Spleen (tissue), 11 donors: Measurements from ENCODE around the gene C1orf226. TPM values are rescaled to one million over a fixed set of nuclear protein-coding genes. Genes with fewer than 3 reads are reported as not detected.
A peak's percentile ranks its signal among the peaks of the same experiment; 100 is the strongest.
"Not testable (repeated sequence)": the region's sequence is repeated elsewhere in the genome, so short reads cannot be mapped to it uniquely, and the experiment has no call there.

Experiments
- DNase-seq: peaks from one replicate; pipeline ENCODE4 v3.0.0-alpha.2; 2020
- H3K27ac ChIP-seq, 8 donors: fragments of 200-600 bp; sonication (generic) in 7 of 8; 1 replicate in 4 of 8; 2 replicates in 4 of 8; pipeline versions ENCODE4 v1.5.0 to v1.8.0; 2016 to 2021; ENCODE audit warnings: inconsistent platforms in 4 of 8, mild to moderate bottlenecking in 4 of 8, moderate library complexity in 1 of 8
- H3K27me3 ChIP-seq, 7 donors: fragments of 200-600 bp; sonication (generic) in 6 of 7; replicated peaks in 1 of 7; 1 replicate in 4 of 7; 2 replicates in 3 of 7; pipeline versions ENCODE4 v1.5.0 to v1.8.0; 2016 to 2021; ENCODE audit warnings: inconsistent platforms in 3 of 7, mild to moderate bottlenecking in 1 of 7
- H3K36me3 ChIP-seq, 6 donors: fragments of 200-600 bp; sonication (generic) in 5 of 6; 1 replicate in 4 of 6; 2 replicates in 2 of 6; pipeline versions ENCODE4 v1.5.0 to v1.8.0; 2016 to 2021; ENCODE audit warnings: inconsistent platforms in 2 of 6
- H3K4me1 ChIP-seq, 6 donors: fragments of 200-600 bp; sonication (generic) in 5 of 6; 1 replicate in 3 of 6; 2 replicates in 3 of 6; pipeline versions ENCODE4 v1.5.0 to v1.8.0; 2016 to 2021; ENCODE audit warnings: inconsistent platforms in 3 of 6
- H3K4me3 ChIP-seq, 8 donors: fragments of 200-600 bp; sonication (generic) in 7 of 8; 1 replicate in 4 of 8; 2 replicates in 4 of 8; pipeline versions ENCODE4 v1.5.0 to v1.8.0; 2016 to 2021; ENCODE audit warnings: inconsistent platforms in 4 of 8, mild to moderate bottlenecking in 4 of 8, moderate library complexity in 2 of 8
- H3K9me3 ChIP-seq, 8 donors: fragments of 200-600 bp; sonication (generic) in 7 of 8; 1 replicate in 4 of 8; 2 replicates in 4 of 8; pipeline versions ENCODE4 v1.5.0 to v1.8.0; 2016 to 2021; ENCODE audit warnings: inconsistent platforms in 4 of 8
- POLR2A ChIP-seq, 3 donors: fragments of 450-650 bp; IDR thresholded peaks; one replicate each; pipeline ENCODE4 v1.5.1; 2017; ENCODE audit warnings: antibody characterized with exemption in 3 of 3, mild to moderate bottlenecking in 1 of 3
- POLR2AphosphoS5 ChIP-seq, 3 donors: sonication (generic); formaldehyde crosslinking; IDR thresholded peaks; one replicate each; pipeline ENCODE4 v1.5.1; 2017; ENCODE audit warnings: antibody characterized with exemption in 3 of 3
- WGBS, 5 donors: extraction: QIAGEN DNeasy Blood & Tissue Kit in 3 of 5; methylation state at CpG; one replicate each; pipeline versions ENCODE4 v1.1.5 to v1.1.7; 2013 to 2018; 5-methylcytosine and 5-hydroxymethylcytosine counted together
- intact Hi-C: fragments of 100-400 bp; cut with DNase I; formaldehyde crosslinking; loops from one replicate; pipeline ENCODE4 v1.15.0; 2023; ENCODE audit warnings: low total_unique reads
- polyA plus RNA-seq, 3 donors: library from polyadenylated mRNA; stranded (reverse); fragments of 200-250 nt; gene quantifications; one replicate each; pipeline ENCODE4 v1.2.1, GENCODE V29; 2013
- total RNA-seq, 7 donors: library from RNA; depleted of rRNA in 3 of 7; stranded (reverse); fragments of >200 nt in 3 of 7; fragmentation: NEBNext Ultra II Directional in 4 of 7; extraction: Animal tissue kit (Norgen Biotek cat#: 25700) in 4 of 7; gene quantifications; one replicate each; pipeline versions ENCODE4 v1.1.0 to v1.2.1, GENCODE V29; 2016 to 2021
- TF ChIP-seq, protein P1 (sequence below), 11 experiments: fragments of 200-600 bp in 7 of 11; fragments of 450-650 bp in 4 of 11; sonication (generic) in 4 of 11; IDR thresholded peaks in 8 of 11; conservative IDR thresholded peaks in 3 of 11; 1 replicate in 7 of 11; 2 replicates in 4 of 11; pipeline versions ENCODE4 v1.4.0 to v1.8.0; 2016 to 2021; ENCODE audit warnings: antibody characterized with exemption in 11 of 11, inconsistent platforms in 4 of 11, mild to moderate bottlenecking in 1 of 11
- donor health status: healthy with polysubstance abuse.
- donor health status: DM: no; HTN: no; CAD: no; lungs with moderate emphysema.
- donor health status: DM: no; HTN: no; CAD: no.
- donor health status: Bipolar disorder and iron deficiency.
- donor health status: healthy.
- donor health status: DM: no; HTN: no; CAD: no.
- donor health status: DM: yes; HTN: yes; CAD: no.

C1orf226 gene
- total and polyA plus RNA-seq, 10 donors = 0.09 to 2.4 (median 1.0) TPM

DNA sequence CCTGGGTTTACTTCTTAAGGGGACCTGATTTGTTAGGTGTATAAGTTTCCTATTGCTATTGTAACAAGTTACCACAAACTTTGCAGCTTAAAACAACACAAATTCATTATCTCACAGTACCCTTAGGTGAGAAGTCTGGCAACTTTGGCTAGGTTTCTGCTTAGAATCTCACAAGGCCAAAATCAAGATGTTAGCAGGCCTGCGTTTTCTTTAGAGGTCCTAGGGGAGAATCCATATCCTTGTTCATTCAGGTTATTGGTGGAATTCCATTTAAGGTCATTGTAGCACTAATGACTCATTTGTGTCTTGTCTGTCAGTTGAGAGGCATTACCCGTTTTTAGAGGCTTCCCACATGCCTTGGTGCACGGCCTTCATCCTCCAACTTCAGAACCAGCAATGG, 38.6 kb downstream of the C1orf226 start:
- H3K27ac ChIP-seq = no peak overlapping the region
- peaks cover 0 to 26% (median 4%) of the 10 kb centered on the region in 6 donors for H3K4me1 ChIP-seq
- intact Hi-C loops = no loop called here
- WGBS, 5 donors = 81 to 92% (median 84%) methylated on average over 3 of the region's 3 CpGs
- TF ChIP-seq, protein P1, sequence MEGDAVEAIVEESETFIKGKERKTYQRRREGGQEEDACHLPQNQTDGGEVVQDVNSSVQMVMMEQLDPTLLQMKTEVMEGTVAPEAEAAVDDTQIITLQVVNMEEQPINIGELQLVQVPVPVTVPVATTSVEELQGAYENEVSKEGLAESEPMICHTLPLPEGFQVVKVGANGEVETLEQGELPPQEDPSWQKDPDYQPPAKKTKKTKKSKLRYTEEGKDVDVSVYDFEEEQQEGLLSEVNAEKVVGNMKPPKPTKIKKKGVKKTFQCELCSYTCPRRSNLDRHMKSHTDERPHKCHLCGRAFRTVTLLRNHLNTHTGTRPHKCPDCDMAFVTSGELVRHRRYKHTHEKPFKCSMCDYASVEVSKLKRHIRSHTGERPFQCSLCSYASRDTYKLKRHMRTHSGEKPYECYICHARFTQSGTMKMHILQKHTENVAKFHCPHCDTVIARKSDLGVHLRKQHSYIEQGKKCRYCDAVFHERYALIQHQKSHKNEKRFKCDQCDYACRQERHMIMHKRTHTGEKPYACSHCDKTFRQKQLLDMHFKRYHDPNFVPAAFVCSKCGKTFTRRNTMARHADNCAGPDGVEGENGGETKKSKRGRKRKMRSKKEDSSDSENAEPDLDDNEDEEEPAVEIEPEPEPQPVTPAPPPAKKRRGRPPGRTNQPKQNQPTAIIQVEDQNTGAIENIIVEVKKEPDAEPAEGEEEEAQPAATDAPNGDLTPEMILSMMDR (IDR thresholded peaks at IDR 0.05 in 8 of 11, conservative IDR thresholded peaks at IDR 0.05 in 3 of 11) = no peak
- no peak for TF ChIP-seq POLR2A (IDR thresholded peaks at IDR 0.05)
- no peak for TF ChIP-seq POLR2AphosphoS5 (IDR thresholded peaks at IDR 0.05)
- H3K27me3 ChIP-seq = no peaks in the 10 kb centered on the region
- H3K4me3 ChIP-seq = no peak overlapping the region
- no peaks in the 10 kb centered on the region for H3K36me3 ChIP-seq
- H3K9me3 ChIP-seq = no peaks in the 10 kb centered on the region
- no peak for DNase-seq

DNA sequence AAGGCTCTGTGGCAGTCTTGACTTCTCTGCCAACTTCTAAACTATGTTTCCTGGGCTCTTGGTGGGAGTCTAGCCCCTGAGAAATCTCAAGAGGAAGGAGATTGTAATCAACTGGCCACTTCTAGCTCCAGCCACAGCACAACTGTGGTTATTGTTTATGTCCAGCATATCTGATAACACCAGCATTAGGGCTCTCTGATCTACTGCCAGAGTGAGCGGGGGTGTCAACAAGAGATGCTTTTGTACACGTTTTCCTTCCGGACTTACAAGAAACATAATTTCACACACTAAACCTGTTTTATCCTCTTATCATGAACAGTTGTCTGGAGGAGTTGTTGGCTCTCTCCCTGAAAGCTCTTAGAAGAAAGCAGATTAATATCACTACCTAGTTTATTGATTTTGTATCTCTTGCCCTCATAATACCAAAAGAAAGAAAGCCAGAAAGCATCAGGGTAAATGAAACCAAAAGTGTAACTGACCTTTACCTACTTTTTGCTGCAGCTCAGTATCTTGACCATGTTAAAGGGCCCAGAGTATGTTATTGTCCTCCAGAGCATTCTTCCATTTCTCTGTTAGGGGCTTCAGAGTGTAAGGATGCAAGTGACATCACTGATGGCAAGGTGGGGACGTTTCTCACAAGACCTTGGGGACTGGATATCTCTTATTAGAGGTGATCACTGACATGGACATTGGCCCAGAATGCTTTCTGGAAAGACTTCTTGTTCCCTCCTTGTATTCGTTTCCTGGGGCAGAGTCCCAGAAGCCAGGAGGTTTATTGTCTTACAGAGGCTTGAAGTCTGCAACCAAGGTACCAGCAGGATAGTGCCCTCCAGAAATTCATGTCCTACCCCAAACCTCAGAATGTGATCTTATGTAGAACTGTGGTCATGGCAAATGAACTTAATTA, 40.0 kb downstream of the C1orf226 start:
- intact Hi-C loops = no loop called here
- TF ChIP-seq POLR2AphosphoS5 (IDR thresholded peaks at IDR 0.05) (no peak), POLR2A (IDR thresholded peaks at IDR 0.05) (no peak)
- TF ChIP-seq, protein P1 (IDR thresholded peaks at IDR 0.05 in 8 of 11, conservative IDR thresholded peaks at IDR 0.05 in 3 of 11) = no peak
- no peaks in the 10 kb centered on the region for H3K36me3 ChIP-seq
- peak overlapping the region in 3 of 8 donors; percentile 1 to 56 (median 25) for H3K27ac ChIP-seq
- no peaks in the 10 kb centered on the region for H3K9me3 ChIP-seq
- H3K4me1 ChIP-seq = peaks cover 0 to 26% (median 4%) of the 10 kb centered on the region in 6 donors
- H3K27me3 ChIP-seq = no peaks in the 10 kb centered on the region
- DNase-seq = no peak
- WGBS, 5 donors = 42 to 64% (median 63%) methylated on average over 5 of the region's 5 CpGs
- no peak overlapping the region for H3K4me3 ChIP-seq

DNA sequence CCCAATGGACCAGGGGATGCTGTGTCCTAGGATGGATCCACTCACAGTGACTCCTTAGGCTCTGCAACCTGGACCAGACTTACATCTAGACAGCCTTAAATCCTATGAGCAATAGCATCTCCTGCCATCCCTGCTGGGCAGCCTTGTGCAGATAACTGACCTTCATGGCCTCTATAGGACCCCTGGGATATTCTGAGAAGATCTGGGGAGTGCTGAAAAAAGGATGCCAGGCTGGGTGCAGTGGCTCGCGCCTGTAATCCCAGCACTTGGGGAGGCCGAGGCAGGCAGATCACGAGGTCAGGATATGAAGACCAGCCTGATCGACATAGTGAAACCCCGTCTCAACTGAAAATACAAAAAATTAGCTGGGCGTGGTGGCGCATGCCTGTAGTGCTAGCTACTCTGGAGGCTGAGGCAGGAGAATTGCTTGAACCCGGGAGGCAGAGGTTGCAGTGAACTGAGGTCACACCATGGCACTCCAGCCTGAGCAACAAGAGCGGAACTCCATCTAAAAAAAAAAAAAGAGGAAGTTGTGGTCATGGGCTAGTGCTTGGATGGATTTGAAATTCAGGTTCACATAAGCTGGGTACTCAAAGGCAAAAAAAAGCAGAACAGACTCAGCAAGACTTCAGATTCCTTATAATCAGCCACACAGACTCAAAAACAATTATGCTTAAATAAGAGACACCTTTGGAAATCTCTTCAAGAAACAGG, 41.3 kb downstream of the C1orf226 start:
- intact Hi-C loops = no loop called here
- TF ChIP-seq POLR2A (IDR thresholded peaks at IDR 0.05) (no peak), POLR2AphosphoS5 (IDR thresholded peaks at IDR 0.05) (no peak)
- TF ChIP-seq, protein P1 (IDR thresholded peaks at IDR 0.05 in 8 of 11, conservative IDR thresholded peaks at IDR 0.05 in 3 of 11) = no peak
- no peaks in the 10 kb centered on the region for H3K36me3 ChIP-seq
- H3K9me3 ChIP-seq = no peaks in the 10 kb centered on the region
- H3K4me3 ChIP-seq = no peak overlapping the region
- no peaks in the 10 kb centered on the region for H3K27me3 ChIP-seq
- H3K27ac ChIP-seq = peak overlapping the region in 2 of 8 donors; percentile 32 to 56
- H3K4me1 ChIP-seq = peaks cover 0 to 26% (median 4%) of the 10 kb centered on the region in 6 donors
- WGBS, 5 donors = 66 to 73% (median 69%) methylated on average over 10 of the region's 10 CpGs
- DNase-seq = no peak

DNA sequence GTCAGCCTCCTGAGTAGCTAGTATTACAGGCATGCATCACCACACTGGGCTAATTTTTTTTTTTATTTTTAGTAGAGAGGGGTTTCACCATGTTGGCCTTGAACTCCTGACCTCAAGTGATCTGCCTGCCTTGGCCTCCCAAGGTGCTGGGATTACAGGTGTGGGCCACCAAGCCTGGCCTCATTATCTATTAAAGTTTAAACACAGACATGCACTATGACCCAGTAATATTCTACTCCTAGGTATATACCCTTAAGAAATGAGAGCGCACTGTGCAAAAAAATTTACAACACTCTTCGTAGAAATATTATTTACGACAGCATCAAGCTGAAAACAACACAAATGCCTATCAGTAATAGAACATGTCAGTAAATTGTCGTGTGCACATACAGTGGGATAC, 49.1 kb downstream of the C1orf226 start:
- H3K4me1 ChIP-seq = no peaks in the 10 kb centered on the region
- H3K27me3 ChIP-seq = no peaks in the 10 kb centered on the region
- WGBS, 5 donors = 91 to 97% (median 94%) methylated on average over 4 of the region's 4 CpGs
- intact Hi-C loops = no loop called here
- H3K9me3 ChIP-seq = no peaks in the 10 kb centered on the region
- no peak overlapping the region for H3K4me3 ChIP-seq
- no peaks in the 10 kb centered on the region for H3K36me3 ChIP-seq
- TF ChIP-seq POLR2AphosphoS5 (IDR thresholded peaks at IDR 0.05) (no peak), POLR2A (IDR thresholded peaks at IDR 0.05) (no peak)
- TF ChIP-seq, protein P1 (IDR thresholded peaks at IDR 0.05 in 8 of 11, conservative IDR thresholded peaks at IDR 0.05 in 3 of 11) = no peak
- DNase-seq = no peak
- no peak overlapping the region for H3K27ac ChIP-seq

- DNase-seq, intact Hi-C loops, H3K27me3 ChIP-seq, H3K36me3 ChIP-seq, H3K27ac ChIP-seq, H3K9me3 ChIP-seq, H3K4me1 ChIP-seq, H3K4me3 ChIP-seq: not testable (repeated sequence)
- WGBS, 5 donors = 87 to 100% (median 92%) methylated on average over 11 to 41 of the region's 47 CpGs
Measured at GRCh38 chr1:162432977-162433713, 51.6 kb downstream of the C1orf226 start.
